Trophoblast cell (in vitro differentiated cells and primary cell): ENCODE results near the gene ARAP2.

ENCODE experiments used
- DNase-seq, 2 donors: peaks; one replicate each; pipeline ENCODE4 v3.0.0-alpha.2; 2016
- H2AFZ ChIP-seq: 2 replicates; pipeline ENCODE4 v1.6.1; 2013; ENCODE audit warnings: low read length, moderate library complexity, mild to moderate bottlenecking; ENCODE audit not compliant: insufficient read depth, poor library complexity
- H2AK5ac ChIP-seq: 2 replicates; pipeline ENCODE4 v1.6.1; 2013; ENCODE audit warnings: mild to moderate bottlenecking, low read length
- H2BK120ac ChIP-seq: 2 replicates; pipeline ENCODE4 v1.6.1; 2013; ENCODE audit warnings: low read length, mild to moderate bottlenecking, moderate library complexity; ENCODE audit not compliant: insufficient read depth, poor library complexity
- H2BK12ac ChIP-seq: 2 replicates; pipeline ENCODE4 v1.6.1; 2013; ENCODE audit warnings: mild to moderate bottlenecking, low read length, moderate library complexity
- H2BK5ac ChIP-seq: 2 replicates; pipeline ENCODE4 v1.6.1; 2013; ENCODE audit warnings: low read length, low read depth, moderate library complexity, mild to moderate bottlenecking; ENCODE audit not compliant: poor library complexity
- H3K14ac ChIP-seq: 2 replicates; pipeline ENCODE4 v1.6.1; 2013; ENCODE audit warnings: mild to moderate bottlenecking, low read length
- H3K18ac ChIP-seq: 2 replicates; pipeline ENCODE4 v1.6.1; 2013; ENCODE audit warnings: mild to moderate bottlenecking, low read length
- H3K23ac ChIP-seq: 2 replicates; pipeline ENCODE4 v1.6.1; 2013; ENCODE audit warnings: low read length
- H3K27ac ChIP-seq: 2 replicates; pipeline ENCODE4 v1.5.1; 2013; ENCODE audit warnings: low read depth, mild to moderate bottlenecking, inconsistent platforms, low read length, moderate library complexity
- H3K27me3 ChIP-seq: 2 replicates; pipeline ENCODE4 v1.6.1; 2013; ENCODE audit warnings: inconsistent platforms, mild to moderate bottlenecking, low read length, moderate library complexity; ENCODE audit not compliant: insufficient read depth
- H3K36me3 ChIP-seq, 2 experiments: 1 replicate in 1 of 2; 2 replicates in 1 of 2; pipeline ENCODE4 v1.6.1; 2013; ENCODE audit warnings: low read length in 2 of 2, mild to moderate bottlenecking in 2 of 2, moderate library complexity in 1 of 2; ENCODE audit not compliant: insufficient read depth in 2 of 2, control insufficient read depth in 1 of 2
- H3K4ac ChIP-seq: 2 replicates; pipeline ENCODE4 v1.6.1; 2013; ENCODE audit warnings: low read depth, mild to moderate bottlenecking, low read length, moderate library complexity
- H3K4me1 ChIP-seq, 2 experiments: 1 replicate in 1 of 2; 2 replicates in 1 of 2; pipeline ENCODE4 v1.6.1; 2013; ENCODE audit warnings: low read length in 2 of 2, mild to moderate bottlenecking in 2 of 2, moderate library complexity in 1 of 2; ENCODE audit not compliant: insufficient read depth in 2 of 2, control insufficient read depth in 1 of 2
- H3K4me2 ChIP-seq: 2 replicates; pipeline ENCODE4 v1.6.1; 2013; ENCODE audit warnings: inconsistent platforms, mild to moderate bottlenecking, low read length, moderate library complexity
- H3K4me3 ChIP-seq: 2 replicates; pipeline ENCODE4 v1.5.1; 2013; ENCODE audit warnings: mild to moderate bottlenecking, low read depth, low read length, inconsistent platforms
- H3K79me1 ChIP-seq: one replicate; pipeline ENCODE4 v1.6.1; 2013; ENCODE audit warnings: low read length
- H3K79me2 ChIP-seq: 2 replicates; pipeline ENCODE4 v1.6.1; 2013; ENCODE audit warnings: low read length, mild to moderate bottlenecking; ENCODE audit not compliant: control insufficient read depth, insufficient read depth, poor library complexity
- H3K9ac ChIP-seq: 2 replicates; pipeline ENCODE4 v1.6.1; 2013; ENCODE audit warnings: mild to moderate bottlenecking, low read length
- H3K9me3 ChIP-seq: 2 replicates; pipeline ENCODE4 v1.6.1; 2013; ENCODE audit warnings: low read depth, mild to moderate bottlenecking, control low read depth, inconsistent platforms, low read length; ENCODE audit not compliant: insufficient read depth
- H4K12ac ChIP-seq: 2 replicates; pipeline ENCODE4 v1.6.1; 2013; ENCODE audit warnings: low read depth, mild to moderate bottlenecking, low read length, moderate library complexity
- H4K8ac ChIP-seq: 2 replicates; pipeline ENCODE4 v1.6.1; 2013; ENCODE audit warnings: low read depth, mild to moderate bottlenecking, low read length, moderate library complexity
- H4K91ac ChIP-seq: one replicate; pipeline ENCODE4 v1.6.1; 2013; ENCODE audit warnings: low read depth, mild to moderate bottlenecking, low read length, moderate library complexity
- WGBS: extraction: QIAGEN DNeasy Blood & Tissue Kit; methylation state at CpG from one replicate; pipeline ENCODE4 v1.1.7; 2013; ENCODE audit warnings: missing lambda C conversion rate; ENCODE audit not compliant: insufficient read length, insufficient coverage; ENCODE audit errors: extremely low coverage; 5-methylcytosine and 5-hydroxymethylcytosine counted together

The ARAP2 gene

GRCh38 chr4:36086261-36086786, 158.0 kb downstream of the ARAP2 start:
- no peak overlapping the region for H2BK120ac ChIP-seq
- no peak for DNase-seq
- H4K12ac ChIP-seq, result no peak overlapping the region
- H3K9me3 ChIP-seq, result no peaks in the 10 kb centered on the region
- H3K4me1 ChIP-seq, result no peaks in the 10 kb centered on the region
- H3K4me3 ChIP-seq, result no peak overlapping the region
- no CpG with 5 or more reads among the region's 1 CpG for WGBS
- no peak overlapping the region for H2AFZ ChIP-seq
- H3K14ac ChIP-seq, result no peak overlapping the region
- H3K79me1 ChIP-seq, result no peaks in the 10 kb centered on the region
- no peak overlapping the region for H4K8ac ChIP-seq
- no peaks in the 10 kb centered on the region for H3K27me3 ChIP-seq
- H3K4me2 ChIP-seq, result no peak overlapping the region
- H3K79me2 ChIP-seq, result no peaks in the 10 kb centered on the region
- H3K4ac ChIP-seq, result no peak overlapping the region
- no peak overlapping the region for H4K91ac ChIP-seq
- no peak overlapping the region for H3K23ac ChIP-seq
- no peak overlapping the region for H2AK5ac ChIP-seq
- H2BK12ac ChIP-seq, result no peak overlapping the region
- no peak overlapping the region for H2BK5ac ChIP-seq
- H3K36me3 ChIP-seq, result no peaks in the 10 kb centered on the region
- H3K18ac ChIP-seq, result no peak overlapping the region
- H3K9ac ChIP-seq, result no peak overlapping the region
- H3K27ac ChIP-seq, result no peak overlapping the region

GRCh38 chr4:36082817-36083216, 161.5 kb downstream of the ARAP2 start:
- WGBS, result no CpG with 5 or more reads among the region's 4 CpGs
- Histone ChIP-seq H3K4me1 (no peaks in the 10 kb centered on the region), H3K79me1 (no peaks in the 10 kb centered on the region), H3K14ac (no peak overlapping the region), H3K23ac (no peak overlapping the region), H3K27me3 (no peaks in the 10 kb centered on the region), H3K27ac (no peak overlapping the region), H3K4ac (no peak overlapping the region), H2BK12ac (no peak overlapping the region), H3K9me3 (no peaks in the 10 kb centered on the region), H3K79me2 (no peaks in the 10 kb centered on the region), H2BK120ac (no peak overlapping the region), H3K36me3 (no peaks in the 10 kb centered on the region), H3K4me3 (no peak overlapping the region), H2AK5ac (no peak overlapping the region), H4K91ac (no peak overlapping the region), H2BK5ac (no peak overlapping the region), H3K9ac (no peak overlapping the region), H2AFZ (no peak overlapping the region), H4K12ac (no peak overlapping the region), H3K18ac (no peak overlapping the region), H3K4me2 (no peak overlapping the region), H4K8ac (no peak overlapping the region)
- no peak for DNase-seq

GRCh38 chr4:36081185-36081584, 163.1 kb downstream of the ARAP2 start:
- H3K79me2 ChIP-seq, result no peaks in the 10 kb centered on the region
- no peaks in the 10 kb centered on the region for H3K4me1 ChIP-seq
- no peak overlapping the region for H3K18ac ChIP-seq
- no peak overlapping the region for H2AFZ ChIP-seq
- H3K27me3 ChIP-seq, result no peaks in the 10 kb centered on the region
- H4K91ac ChIP-seq, result no peak overlapping the region
- WGBS, result no CpG with 5 or more reads among the region's 3 CpGs
- H3K79me1 ChIP-seq, result no peaks in the 10 kb centered on the region
- H3K4ac ChIP-seq, result no peak overlapping the region
- H3K36me3 ChIP-seq, result no peaks in the 10 kb centered on the region
- H3K9me3 ChIP-seq, result no peaks in the 10 kb centered on the region
- no peak overlapping the region for H3K4me2 ChIP-seq
- H3K14ac ChIP-seq, result no peak overlapping the region
- no peak overlapping the region for H2BK120ac ChIP-seq
- H3K4me3 ChIP-seq, result no peak overlapping the region
- no peak overlapping the region for H3K9ac ChIP-seq
- no peak overlapping the region for H2BK12ac ChIP-seq
- H4K8ac ChIP-seq, result no peak overlapping the region
- no peak overlapping the region for H3K27ac ChIP-seq
- no peak for DNase-seq
- no peak overlapping the region for H3K23ac ChIP-seq
- H2BK5ac ChIP-seq, result no peak overlapping the region
- no peak overlapping the region for H2AK5ac ChIP-seq
- H4K12ac ChIP-seq, result no peak overlapping the region

- Histone ChIP-seq H3K79me2 (no peaks in the 10 kb centered on the region), H3K36me3 (no peaks in the 10 kb centered on the region), H4K8ac (no peak overlapping the region), H4K12ac (no peak overlapping the region), H3K4me1 (no peaks in the 10 kb centered on the region), H2AK5ac (no peak overlapping the region), H3K4ac (no peak overlapping the region), H3K14ac (no peak overlapping the region), H3K4me3 (no peak overlapping the region), H3K27me3 (no peaks in the 10 kb centered on the region), H3K9me3 (no peaks in the 10 kb centered on the region), H3K27ac (no peak overlapping the region), H3K79me1 (no peaks in the 10 kb centered on the region), H2BK5ac (no peak overlapping the region), H2BK120ac (no peak overlapping the region), H3K4me2 (no peak overlapping the region), H2BK12ac (no peak overlapping the region), H2AFZ (no peak overlapping the region), H4K91ac (no peak overlapping the region), H3K18ac (no peak overlapping the region), H3K9ac (no peak overlapping the region), H3K23ac (no peak overlapping the region)
- no peak for DNase-seq
- no CpG with 5 or more reads among the region's 2 CpGs for WGBS
Observed at GRCh38 chr4:36079666-36080065, 164.6 kb downstream of the ARAP2 start.
